NCI-H128 (cell line): ENCODE measurements around the gene STAP2.
"Not testable (repeated sequence)": the region's sequence is repeated elsewhere in the genome, so short reads cannot be mapped to it uniquely, and the experiment has no call there.

Experiments
- DNase-seq: peaks from one replicate; lab custom pipeline; 2025; ENCODE audit not compliant: unreplicated experiment; lab: John Stamatoyannopoulos, UW

The STAP2 gene

DNA sequence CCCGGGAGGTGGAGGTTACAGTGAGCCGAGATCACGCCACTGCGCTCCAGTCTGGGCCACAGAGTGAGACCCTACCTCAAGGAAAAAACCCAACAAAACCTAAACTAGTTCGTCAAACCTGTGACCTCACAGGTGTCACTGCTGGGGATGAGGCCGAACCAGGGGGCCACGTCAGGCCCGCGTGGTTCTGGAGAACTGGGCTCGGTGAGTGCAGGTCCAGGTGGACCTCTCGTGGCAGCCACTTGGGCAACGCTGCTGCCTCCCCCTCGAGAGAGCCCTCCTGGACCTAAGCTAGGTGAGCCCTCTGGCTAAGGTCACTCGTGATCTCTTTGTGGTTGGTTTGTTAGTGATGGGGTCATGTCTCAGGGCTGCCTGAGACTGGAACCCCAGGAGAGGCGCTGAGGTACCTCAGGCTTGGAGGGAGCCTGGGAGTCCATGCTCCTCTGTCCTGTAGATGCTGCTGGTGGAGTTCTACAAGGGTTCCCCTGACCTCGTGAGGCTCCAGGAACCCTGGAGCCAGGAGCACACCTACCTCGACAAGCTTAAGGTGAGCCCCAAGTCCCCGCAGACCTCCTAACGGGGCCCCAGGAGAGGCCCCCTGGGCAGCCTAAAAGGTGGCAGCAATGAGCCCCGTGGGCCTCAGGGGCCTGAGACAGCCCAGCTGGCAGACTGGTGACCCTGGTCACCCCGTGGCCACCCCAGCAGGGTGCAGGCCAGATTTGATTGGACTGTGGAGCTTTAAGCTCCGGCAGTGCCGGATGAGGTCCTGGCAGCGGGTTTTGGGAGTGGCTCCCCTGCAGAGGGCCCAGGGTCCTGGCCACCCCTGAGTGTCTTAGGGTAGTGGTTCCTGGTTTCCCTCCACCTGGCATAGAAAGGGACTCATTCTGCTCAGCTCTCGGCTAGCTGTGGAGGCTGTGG lies 20.3 kb upstream of the STAP2 start:
- no peak for DNase-seq

DNA sequence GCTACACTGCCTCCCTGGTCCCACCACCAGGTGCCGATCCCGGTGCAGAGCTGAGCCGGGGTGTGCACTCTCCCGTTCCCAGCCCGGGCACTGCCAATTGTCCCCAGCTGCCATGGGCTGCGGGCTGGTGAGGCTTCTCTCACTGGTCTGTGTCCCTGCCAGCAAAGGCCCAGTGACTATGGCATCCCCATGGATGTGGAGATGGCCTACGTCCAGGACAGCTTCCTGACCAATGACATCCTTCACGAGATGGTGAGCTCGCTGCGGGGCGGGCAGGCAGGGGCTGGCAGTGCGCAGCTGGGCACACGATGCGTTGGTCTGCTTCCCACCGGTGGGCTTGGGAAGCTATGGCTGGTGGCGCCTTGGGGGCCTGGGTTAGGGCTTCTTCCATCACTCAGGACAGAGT lies 19.3 kb upstream of the STAP2 start:
- no peak for DNase-seq

DNA sequence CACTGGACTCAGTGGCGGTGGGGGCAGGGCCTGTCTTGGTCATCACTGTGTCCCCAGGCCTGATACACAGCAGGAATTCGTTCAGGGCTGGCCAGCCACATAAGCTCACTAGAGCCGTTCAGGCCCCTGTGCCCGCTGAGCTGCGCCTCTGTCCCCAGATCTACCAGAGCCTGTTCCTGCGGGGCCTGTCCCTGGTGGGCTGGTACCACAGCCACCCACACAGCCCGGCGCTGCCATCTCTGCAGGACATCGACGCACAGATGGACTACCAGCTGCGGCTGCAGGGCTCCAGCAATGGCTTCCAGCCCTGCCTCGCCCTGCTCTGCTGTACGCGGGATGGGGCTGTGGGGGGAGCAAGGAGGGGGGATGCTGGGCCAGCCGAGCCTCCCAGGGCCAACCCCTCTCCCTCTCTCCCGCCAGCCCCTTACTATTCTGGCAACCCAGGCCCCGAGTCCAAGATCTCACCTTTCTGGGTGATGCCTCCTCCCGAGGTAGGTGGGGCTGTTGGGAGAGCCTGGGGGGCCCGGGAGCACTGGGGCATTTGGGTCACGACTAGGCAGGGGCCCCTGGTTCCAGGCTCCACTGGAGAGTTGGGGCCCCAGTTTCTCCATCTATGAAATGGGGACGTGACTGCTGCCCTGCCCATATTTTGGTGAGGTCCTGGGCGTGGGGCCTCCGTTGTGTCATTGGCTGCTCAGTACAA lies 18.6 kb upstream of the STAP2 start:
- DNase-seq = no peak

DNA sequence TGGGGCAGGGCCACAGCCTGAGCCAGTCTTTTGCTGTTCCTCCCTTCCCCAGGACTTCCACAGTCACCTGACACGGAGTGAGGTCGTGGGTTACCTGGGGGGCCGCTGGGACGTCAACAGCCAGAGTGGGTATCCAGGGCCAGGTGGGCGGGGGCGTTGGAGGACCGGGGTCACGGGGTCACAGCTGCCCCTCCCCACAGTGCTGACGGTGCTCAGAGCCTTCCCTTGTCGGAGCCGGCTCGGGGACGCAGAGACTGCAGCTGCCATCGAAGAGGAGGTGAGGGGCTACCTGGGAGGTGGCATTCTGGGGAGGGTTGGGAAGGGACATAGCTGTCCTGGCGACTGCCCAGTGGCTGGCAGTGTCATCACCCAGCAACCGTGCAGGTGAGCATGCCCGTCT lies 16.3 kb upstream of the STAP2 start:
- DNase-seq = no peak

DNA sequence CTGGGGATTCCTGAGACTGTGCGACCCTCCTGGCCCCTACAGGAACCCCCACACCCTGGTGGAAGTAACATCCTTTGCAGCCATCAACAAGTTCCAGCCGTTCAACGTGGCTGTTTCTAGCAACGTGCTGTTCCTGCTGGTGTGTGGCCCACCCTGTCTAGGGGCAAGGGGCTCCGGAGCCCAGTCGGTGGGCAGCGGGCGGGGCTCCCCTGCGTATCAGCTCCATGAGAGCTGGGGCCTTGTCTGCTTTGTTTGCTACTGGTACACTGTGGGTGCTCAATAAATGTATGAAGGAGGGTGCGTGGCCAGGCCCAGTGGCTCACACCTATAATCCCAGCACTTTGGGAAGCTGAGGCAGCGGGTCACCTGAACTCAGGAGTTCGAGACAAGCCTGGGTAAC lies 15.7 kb upstream of the STAP2 start:
- DNase-seq = no peak

DNA sequence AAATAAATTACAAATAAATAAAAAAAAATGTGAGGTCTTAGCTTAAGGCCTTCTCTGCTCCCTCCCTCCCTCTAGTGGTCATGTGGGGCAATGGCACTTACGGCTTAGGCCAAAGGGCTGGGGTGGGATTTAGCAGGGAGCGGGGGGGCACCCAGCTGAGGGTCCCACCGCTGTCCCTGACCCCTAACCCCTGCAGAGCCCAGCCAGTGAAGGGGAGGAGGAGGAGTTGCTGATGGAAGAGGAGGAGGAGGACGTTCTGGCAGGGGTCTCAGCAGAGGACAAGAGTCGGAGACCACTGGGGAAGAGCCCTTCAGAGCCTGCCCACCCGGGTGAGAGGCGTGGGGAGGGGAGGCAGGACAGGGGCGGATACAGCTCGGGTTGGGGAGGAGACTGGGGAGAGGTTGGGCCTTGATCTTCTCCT lies 14.1 kb upstream of the STAP2 start:
- no peak for DNase-seq

DNA sequence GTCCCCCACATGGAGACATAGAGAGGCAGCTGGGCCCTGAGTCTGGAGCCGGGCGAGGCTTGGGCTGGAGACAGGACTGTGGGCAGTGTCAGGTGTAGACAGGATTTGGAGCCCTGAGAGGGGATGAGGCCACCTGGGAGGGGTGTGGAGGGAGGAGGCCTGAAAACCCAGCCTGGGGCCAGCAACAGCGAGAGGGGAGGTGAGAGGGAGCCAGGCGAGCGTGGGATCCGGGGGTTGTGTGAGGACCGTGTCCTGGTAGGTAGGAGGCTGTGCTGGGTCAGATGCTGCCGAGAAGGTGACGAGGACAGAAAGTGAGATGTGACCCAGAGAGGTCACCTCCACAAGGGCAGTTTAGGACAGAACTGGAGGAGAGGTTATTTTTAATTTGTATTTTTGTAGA lies 12.1 kb upstream of the STAP2 start:
- no peak for DNase-seq

DNA sequence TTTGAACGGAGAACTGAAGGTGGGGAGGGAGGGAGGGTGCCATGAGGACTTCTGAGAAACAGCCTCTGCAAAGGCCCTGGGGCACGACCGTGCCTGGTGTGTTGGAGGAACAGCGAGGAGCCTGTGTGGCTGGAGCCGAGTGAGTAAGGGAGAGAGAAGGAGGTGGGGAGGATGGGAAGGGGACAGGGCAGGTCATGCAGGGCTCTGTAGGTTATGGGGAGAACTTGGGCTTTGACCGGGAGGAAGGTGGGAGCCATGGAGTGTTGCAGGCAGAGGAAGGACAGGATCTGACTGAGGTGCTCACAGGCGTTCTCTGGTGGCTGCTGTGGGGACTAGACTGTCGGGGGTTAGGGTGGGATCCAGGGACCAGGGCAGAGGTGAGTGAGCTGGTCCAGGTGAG lies 11.5 kb upstream of the STAP2 start:
- no peak for DNase-seq

DNA sequence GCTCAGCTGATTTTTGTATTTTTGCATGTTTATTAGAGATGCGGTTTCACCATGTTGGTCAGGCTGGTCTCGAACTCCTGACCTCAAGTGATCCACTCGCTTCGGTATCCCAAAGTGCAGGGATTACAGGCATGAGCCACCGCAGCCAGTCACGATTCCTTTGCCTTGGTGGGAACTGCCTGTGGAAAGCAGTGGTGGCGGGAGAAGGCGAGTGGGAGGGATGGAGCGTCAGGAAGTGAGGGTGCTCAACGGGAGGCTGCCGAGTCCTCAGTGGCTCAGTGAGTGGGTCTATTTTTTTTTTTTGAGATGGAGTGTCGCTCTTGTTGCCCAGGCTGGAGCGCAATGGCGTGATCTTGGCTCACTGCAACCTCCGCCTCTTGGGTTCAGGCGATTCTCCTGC lies 10.6 kb upstream of the STAP2 start:
- DNase-seq = not testable (repeated sequence)

DNA sequence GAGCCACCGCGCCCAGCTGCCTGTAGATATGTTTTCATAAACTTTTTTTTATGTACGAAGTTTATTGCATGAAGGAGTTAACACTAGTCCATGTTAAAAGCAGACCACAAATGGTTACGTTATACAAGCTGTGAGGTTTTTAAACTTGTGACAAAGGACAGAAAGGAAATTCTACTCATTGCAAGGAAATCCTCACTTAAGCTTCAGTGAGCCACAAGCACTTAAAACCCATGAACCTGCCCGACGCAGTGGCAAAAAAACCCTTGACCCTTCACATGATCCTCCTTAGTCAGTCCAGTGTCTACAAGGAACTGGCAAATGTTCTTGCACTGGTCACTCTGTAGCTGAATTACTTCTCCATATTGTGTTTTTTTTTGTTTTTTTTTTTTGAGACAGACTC lies 8.9 kb upstream of the STAP2 start:
- no peak for DNase-seq

DNA sequence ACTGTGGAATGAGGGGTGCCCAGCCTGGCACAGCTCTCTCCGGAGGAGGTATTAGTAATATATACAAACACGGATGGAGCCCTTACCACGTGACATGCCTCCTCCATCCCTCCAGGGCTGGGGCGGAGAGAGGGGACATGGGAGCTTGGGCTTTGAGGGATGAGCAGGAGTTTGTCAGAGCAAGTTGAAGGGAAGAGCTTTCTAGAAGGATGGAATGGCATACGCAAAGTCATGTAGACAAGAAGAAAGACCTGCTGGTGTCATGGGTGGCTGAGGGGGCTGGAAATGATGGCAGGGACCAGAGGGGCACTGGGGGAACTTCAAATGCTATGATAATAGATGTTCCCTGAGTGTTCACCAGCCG lies 7.4 kb upstream of the STAP2 start:
- no peak for DNase-seq

DNA sequence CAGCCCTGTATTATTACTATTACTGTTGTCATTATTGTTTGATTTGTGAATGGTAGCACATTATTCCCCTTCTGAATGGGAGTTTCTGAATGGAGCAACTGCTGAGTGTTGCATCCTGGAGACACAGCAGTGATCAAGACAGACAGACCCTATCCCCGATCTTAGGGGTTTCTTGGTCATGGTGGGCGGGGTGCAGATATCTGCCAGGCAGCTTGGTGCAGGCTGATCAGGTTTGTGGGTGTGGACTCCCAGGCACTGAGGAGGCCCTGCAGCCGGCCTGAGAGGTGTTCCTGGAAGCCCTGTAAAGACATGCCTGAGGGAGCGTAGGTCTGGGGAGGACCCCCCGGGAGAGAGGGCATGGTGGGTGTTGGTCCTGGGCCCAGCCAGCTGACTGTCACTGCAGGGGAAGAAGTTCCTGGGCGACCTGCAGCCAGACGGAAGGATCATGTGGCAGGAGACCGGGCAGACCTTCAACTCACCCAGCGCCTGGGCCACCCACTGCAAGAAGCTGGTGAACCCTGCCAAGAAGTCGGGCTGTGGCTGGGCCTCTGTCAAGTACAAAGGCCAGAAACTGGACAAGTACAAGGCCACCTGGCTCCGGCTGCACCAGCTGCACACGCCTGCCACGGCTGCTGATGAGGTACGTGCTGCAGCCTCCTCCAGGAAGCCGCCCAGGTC lies 6.9 kb upstream of the STAP2 start:
- DNase-seq = no peak

DNA sequence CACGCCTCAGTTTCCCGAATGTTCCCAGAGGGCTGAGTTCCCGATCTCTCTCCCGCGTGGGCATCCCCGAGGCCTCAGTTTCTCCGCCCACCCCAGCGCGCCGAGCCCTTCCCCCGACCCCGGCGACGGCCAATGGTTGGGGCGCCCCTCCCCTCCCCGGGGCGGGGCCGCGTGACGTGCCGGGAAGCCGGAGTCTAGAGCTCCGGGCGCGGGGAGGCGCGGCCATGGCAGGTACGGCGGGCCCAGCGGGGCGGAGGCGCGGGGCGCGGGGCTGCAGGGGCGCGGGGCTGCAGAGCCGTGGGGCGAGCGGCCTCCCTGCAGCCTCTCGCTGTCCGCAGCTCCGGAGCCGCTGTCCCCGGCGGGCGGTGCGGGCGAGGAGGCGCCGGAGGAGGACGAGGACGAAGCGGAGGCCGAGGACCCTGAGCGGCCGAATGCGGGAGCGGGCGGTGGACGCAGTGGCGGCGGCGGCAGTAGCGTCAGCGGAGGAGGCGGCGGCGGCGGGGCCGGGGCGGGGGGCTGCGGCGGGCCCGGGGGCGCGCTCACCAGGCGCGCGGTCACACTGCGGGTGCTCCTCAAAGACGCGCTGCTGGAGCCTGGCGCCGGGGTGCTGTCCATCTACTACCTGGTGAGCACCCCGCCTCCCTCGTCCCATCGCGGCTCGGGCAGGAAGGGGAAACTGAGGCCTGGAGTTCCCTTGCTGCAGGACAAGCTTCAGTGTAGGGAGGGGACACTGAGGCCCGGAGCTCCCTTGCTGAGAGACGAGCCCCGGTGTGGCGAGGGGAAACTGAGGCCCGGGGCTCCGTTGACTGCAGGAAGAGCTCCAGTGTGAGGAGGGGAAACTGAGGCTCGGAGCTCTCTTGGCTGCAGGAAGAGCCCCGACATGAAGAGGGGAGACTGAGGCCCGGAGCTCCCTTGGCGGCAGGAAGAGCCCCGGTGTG lies 5.0 kb upstream of the STAP2 start, which contains the start of gene MPND:
Gene MPND (plus strand): TSS at position 193 of the 938 bp plus-strand sequence. CDS start 32 bp downstream, at position 225.
- DNase-seq = peak; percentile 67

DNA sequence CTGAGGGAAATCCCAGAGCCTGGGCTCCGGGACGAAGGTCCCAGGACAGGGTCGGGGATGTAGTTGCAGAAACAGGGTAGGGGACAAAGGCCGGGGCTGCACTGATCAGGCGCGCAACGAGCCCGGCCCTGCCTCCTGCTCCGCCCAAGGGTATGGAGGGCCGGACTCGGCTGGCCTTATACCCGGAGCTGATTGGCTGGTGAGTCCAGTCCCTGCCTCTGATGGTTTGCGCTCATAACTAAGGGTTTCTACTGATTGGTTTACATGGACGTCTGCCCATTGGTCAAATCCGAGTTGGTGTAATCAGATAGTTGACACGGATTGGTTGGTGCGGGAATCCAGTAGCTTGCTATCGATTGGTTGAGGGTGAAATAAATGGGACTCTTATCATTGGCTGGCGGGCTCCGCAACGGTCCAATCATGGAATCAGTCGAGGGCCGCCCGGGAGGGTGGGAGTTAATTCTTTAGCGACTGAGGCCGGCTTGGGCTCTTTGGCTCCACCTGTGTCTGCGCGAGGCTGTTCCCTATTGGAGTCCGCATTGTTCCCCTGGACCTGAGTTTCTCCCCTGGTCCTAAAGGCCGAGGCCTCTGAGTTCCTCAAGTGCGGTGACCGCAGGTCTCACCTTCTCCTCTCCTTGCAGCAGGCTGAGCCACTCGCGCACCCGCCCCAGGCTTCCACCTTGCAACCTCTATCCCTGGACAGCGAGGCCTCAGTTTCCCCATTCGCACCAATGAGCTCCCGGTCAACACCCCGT lies 4.2 kb upstream of the STAP2 start:
- DNase-seq = peak; percentile 96

DNA sequence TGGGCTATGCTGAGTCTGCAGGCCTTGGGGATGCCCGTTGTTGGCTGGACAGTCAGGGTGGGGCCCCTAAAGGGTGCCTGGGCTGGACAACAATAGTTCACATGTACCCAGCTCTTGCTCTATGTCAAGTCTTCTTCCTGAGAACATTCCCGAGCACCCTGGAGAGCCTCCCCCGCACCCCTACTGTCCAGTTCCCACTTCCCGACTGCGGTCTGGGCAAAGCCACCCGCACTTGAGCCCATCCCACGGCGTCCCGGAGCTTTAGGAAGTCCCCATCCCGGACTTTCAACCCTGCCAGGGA lies 3.6 kb upstream of the STAP2 start:
- no peak for DNase-seq

DNA sequence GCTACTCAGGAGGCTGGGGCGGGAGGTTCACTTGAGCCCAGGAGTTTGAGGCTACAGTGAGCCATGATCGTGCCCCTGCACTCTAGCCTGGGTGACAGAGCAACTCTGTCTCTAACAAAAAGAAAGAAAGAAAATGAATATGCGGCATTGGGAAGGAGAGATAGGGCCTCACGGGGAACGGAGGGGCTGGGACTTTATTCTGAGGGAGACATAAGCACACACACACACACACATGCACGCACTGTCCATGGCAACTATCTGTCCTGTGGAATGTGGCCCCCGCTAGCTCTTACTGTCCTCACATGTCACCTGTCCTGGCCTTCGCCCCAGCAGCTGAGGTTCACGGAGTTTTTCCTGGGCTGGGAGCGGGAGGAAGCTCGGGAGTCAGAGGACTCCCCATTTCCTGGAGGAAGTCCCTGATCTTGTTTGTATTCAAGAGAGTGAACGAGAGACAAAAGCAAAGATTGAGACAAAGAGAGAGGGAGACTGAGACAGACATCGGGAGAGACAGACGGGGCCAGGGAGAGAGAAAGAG lies 654 bp downstream of the STAP2 start:
- DNase-seq = no peak

DNA sequence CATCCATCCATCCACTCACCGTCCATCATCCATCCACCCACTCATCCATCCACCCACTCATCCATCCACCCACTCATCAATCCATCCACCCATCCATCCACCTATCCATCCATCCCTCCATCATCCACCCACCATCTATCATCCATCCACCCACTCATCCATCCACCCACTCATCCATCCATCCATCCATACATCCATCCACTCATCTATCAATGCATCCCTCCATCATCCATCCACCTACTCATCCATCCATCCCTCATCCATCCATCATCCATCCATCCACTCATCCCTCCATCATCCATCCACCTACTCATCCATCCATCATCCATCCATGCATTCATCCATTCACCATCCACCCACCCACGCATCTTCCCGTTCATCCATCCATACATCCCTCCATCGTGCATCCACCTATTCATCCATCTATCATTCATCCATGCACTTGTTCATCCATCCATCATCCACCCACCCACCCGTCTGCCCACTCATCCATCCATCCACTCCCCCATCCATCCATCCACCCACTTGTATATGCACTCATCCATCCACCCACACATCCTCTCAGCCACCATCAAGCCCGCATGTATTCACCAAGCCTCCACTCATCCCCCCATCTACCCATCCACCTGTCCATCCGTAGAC lies 3.6 kb downstream of the STAP2 start:
- DNase-seq = no peak

DNA sequence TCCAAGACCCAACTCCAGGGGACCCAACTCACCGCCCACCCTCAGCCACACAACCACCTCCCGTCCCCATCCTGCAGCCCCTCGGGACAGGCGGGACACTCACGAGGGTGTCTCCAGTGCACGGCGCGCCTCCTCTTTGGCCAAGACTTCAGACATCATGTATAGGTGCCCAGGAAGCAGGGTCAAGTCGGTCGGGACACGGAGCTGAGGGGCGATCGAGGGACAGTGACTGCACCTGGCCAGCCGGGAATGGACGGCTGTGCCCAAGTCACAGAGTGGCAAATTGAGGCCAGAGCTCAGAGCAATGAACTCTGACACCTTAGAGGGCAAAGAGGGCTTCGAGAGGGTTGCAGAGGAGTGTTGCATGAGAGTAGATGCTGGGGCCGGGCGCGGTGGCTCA lies 8.8 kb downstream of the STAP2 start:
- no peak for DNase-seq

DNA sequence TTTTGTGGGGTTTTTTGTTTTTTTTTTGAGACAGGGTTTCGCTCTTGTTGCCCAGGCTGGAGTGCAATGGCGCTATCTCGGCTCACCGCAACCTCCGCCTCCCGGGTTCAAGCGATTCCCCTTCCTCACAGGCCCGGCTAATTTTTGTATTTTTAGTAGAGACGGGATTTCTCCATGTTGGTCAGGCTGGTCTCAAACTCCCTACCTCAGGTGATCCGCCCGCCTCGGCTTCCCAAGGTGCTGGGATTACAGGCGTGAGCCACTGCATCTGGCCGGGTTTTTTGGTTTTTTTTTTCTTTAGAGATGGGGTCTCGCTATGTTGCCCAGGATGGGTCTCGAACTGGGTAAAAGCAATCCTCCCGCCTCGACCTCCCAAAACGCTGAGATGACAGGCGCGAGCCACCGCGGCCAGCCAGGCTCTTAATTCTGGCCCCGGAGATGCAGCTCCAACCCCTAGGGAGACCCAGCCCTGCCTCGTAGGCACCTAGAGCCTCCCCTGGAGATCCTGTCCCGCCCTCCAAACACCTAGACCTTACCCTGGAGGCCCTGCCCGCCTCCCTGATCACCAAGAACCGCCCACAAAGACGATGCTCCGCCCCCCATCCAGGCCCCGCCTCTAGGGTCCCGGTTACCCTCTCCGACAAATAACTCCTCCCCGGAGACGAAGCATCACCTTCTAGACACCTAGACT lies 9.5 kb downstream of the STAP2 start:
- DNase-seq = not testable (repeated sequence)
